HepG2 (cell line): ENCODE data around the gene OR2S2. TPM values are rescaled to one million over a fixed set of nuclear protein-coding genes. Genes with fewer than 3 reads are reported as not detected.

Experiments used
- ATAC-seq: fragments of 200-7000 bp; cut with Tn5 transposase; 3 replicates; pipeline ENCODE4 v1.9.1; 2020; ENCODE audit warnings: mild to moderate bottlenecking, moderate library complexity
- BruUV-seq: library from RNA; stranded (reverse); fragments of 400-500 nt; replicated peaks from 2 replicates; lab custom pipeline; 2021; lab: Mats Ljungman, UMichigan
- CTCF ChIA-PET: fragments of 300-600 bp; formaldehyde crosslinking; extraction: SDS; loops from one replicate; lab custom pipeline; 2021; ENCODE audit warnings: low total read pairs, inconsistent platforms, low intra/inter-chr PET ratio; lab: Yijun Ruan, JAX
- POLR2A ChIA-PET: fragments of 350-600 bp; sonication (Branson Sonifier 250); formaldehyde crosslinking; loops from one replicate; lab custom pipeline; 2020; ENCODE audit warnings: antibody characterized with exemption, inconsistent platforms; lab: Yijun Ruan, JAX
- DNase-seq: peaks from one replicate; pipeline ENCODE4 v3.0.0-alpha.2; 2015; ENCODE audit warnings: low spot score
- FAIRE-seq: peaks from 3 replicates; lab custom pipeline; 2011; peaks lifted over from hg19 to GRCh38; lab: Jason Lieb, UNC
- H2AFZ ChIP-seq: one replicate; pipeline ENCODE4 v1.6.1; 2011; ENCODE audit warnings: low read length, inconsistent platforms
- H3K27ac ChIP-seq: fragments of 300-600 bp; 3 replicates; pipeline ENCODE4 v1.8.0; 2011; ENCODE audit warnings: mixed run types, mild to moderate bottlenecking, mixed read lengths, low read length, inconsistent platforms; ENCODE audit not compliant: insufficient read depth; ENCODE audit errors: extremely low read length
- H3K27me3 ChIP-seq, 2 experiments: fragments of 200-600 bp in 1 of 2; 2 replicates in 1 of 2; 3 replicates in 1 of 2; pipeline versions ENCODE4 v1.6.0 to v1.8.0; 2011; ENCODE audit warnings: low read length in 2 of 2, mild to moderate bottlenecking in 2 of 2, moderate library complexity in 2 of 2, inconsistent platforms in 1 of 2; ENCODE audit not compliant: insufficient read depth in 2 of 2, control insufficient read depth in 1 of 2
- H3K36me3 ChIP-seq, 2 experiments: fragments of 200-600 bp in 1 of 2; replicated peaks in 1 of 2; 2 replicates in 1 of 2; 3 replicates in 1 of 2; pipeline versions ENCODE4 v1.5.1 to v1.8.0; 2011; ENCODE audit warnings: low read length in 2 of 2, inconsistent platforms in 1 of 2; ENCODE audit not compliant: insufficient read depth in 2 of 2, control insufficient read depth in 1 of 2
- H3K4me1 ChIP-seq: 2 replicates; pipeline ENCODE4 v1.5.1; 2012; ENCODE audit warnings: low read length, inconsistent platforms; ENCODE audit not compliant: insufficient read depth
- H3K4me2 ChIP-seq: 2 replicates; pipeline ENCODE4 v1.6.0; 2011; ENCODE audit warnings: low read depth, low read length, inconsistent platforms
- H3K4me3 ChIP-seq, 3 experiments: fragments of 200-600 bp in 1 of 3; sonication (generic), shearing (Covaris generic) in 1 of 3; replicated peaks in 1 of 3; 2 replicates each; pipeline ENCODE4 v1.5.1; 2011 to 2016; ENCODE audit warnings: low read length in 3 of 3, inconsistent platforms in 2 of 3, low read depth in 2 of 3, mild to moderate bottlenecking in 2 of 3, control low read depth in 1 of 3, mixed read lengths in 1 of 3; ENCODE audit not compliant: insufficient read depth in 1 of 3
- H3K79me2 ChIP-seq: one replicate; pipeline ENCODE4 v1.6.1; 2011; ENCODE audit warnings: low read length, inconsistent platforms; ENCODE audit not compliant: insufficient read depth
- H3K9ac ChIP-seq: 2 replicates; pipeline ENCODE4 v1.6.0; 2011; ENCODE audit warnings: mild to moderate bottlenecking, low read depth, low read length, inconsistent platforms; ENCODE audit not compliant: insufficient read depth
- H3K9me3 ChIP-seq: 2 replicates; pipeline ENCODE4 v1.5.1; 2012; ENCODE audit warnings: mild to moderate bottlenecking, low read length
- H4K20me1 ChIP-seq: 2 replicates; pipeline ENCODE4 v1.6.0; 2011; ENCODE audit warnings: inconsistent platforms, mild to moderate bottlenecking, low read length, moderate library complexity; ENCODE audit not compliant: insufficient read depth
- CHD4 ChIP-seq: fragments of 200-600 bp; sonication (generic); IDR thresholded peaks from 2 replicates; pipeline ENCODE4 v1.7.0; 2017; ENCODE audit warnings: mild to moderate bottlenecking, low read length, borderline replicate concordance
- ETV6 ChIP-seq: sonication (generic); formaldehyde crosslinking; conservative IDR thresholded peaks from 2 replicates; pipeline ENCODE4 v1.4.0; 2020; ENCODE audit warnings: missing genetic modification reagents
- FOXP4 ChIP-seq: sonication (generic); formaldehyde crosslinking; IDR thresholded peaks from 2 replicates; pipeline ENCODE4 v1.4.0; 2020; ENCODE audit warnings: missing genetic modification reagents
- HNRNPLL ChIP-seq: fragments of 200-400 bp; formaldehyde crosslinking; IDR thresholded peaks from 2 replicates; pipeline ENCODE4 v1.6.1; 2017; ENCODE audit warnings: mild to moderate bottlenecking, low read depth, low read length; ENCODE audit not compliant: poor library complexity, severe bottlenecking
- MBNL3 ChIP-seq: fragments of 250-450 bp; sonication (Bioruptor Pico); conservative IDR thresholded peaks from 2 replicates; pipeline ENCODE4 v1.8.0; 2022; ENCODE audit warnings: mild to moderate bottlenecking, inconsistent platforms
- SNRNP70 ChIP-seq: fragments of 200-400 bp; formaldehyde crosslinking; IDR thresholded peaks from 2 replicates; pipeline ENCODE4 v1.6.1; 2017; ENCODE audit warnings: mild to moderate bottlenecking, low read depth, low read length, moderate library complexity
- SP140L ChIP-seq: sonication (generic); formaldehyde crosslinking; IDR thresholded peaks from 2 replicates; pipeline ENCODE4 v1.4.0; 2020; ENCODE audit warnings: missing genetic modification reagents, borderline replicate concordance
- ZBTB14 ChIP-seq: sonication (generic); formaldehyde crosslinking; IDR thresholded peaks from 2 replicates; pipeline ENCODE4 v1.4.0; 2020; ENCODE audit warnings: missing genetic modification reagents
- ZBTB4 ChIP-seq: sonication (generic); formaldehyde crosslinking; IDR thresholded peaks from 2 replicates; pipeline ENCODE4 v1.4.0; 2020; ENCODE audit warnings: missing genetic modification reagents, mild to moderate bottlenecking, borderline replicate concordance
- ZFP36L2 ChIP-seq: sonication (generic); formaldehyde crosslinking; IDR thresholded peaks from 2 replicates; pipeline ENCODE4 v1.4.0; 2020; ENCODE audit warnings: missing genetic modification reagents
- ZNF101 ChIP-seq: sonication (generic); formaldehyde crosslinking; IDR thresholded peaks from 2 replicates; pipeline ENCODE4 v1.4.0; 2020; ENCODE audit warnings: mild to moderate bottlenecking, low read depth, missing genetic modification reagents, borderline replicate concordance
- ZNF484 ChIP-seq: sonication (generic); formaldehyde crosslinking; IDR thresholded peaks from 2 replicates; pipeline ENCODE4 v1.5.1; 2020; ENCODE audit warnings: mild to moderate bottlenecking, low read depth, missing genetic modification reagents, borderline replicate concordance
- ZNF75D ChIP-seq: sonication (generic); formaldehyde crosslinking; IDR thresholded peaks from 2 replicates; pipeline ENCODE4 v1.8.1; 2023; ENCODE audit warnings: missing genetic modification reagents, mild to moderate bottlenecking, borderline replicate concordance
- ZNF850 ChIP-seq: sonication (generic); formaldehyde crosslinking; conservative IDR thresholded peaks from 2 replicates; pipeline ENCODE4 v1.9.0; 2021; ENCODE audit warnings: mild to moderate bottlenecking, missing genetic modification reagents
- WGBS: methylation state at CpG from one replicate; pipeline ENCODE4 v1.1.6; 2017; ENCODE audit warnings: low lambda C conversion rate; 5-methylcytosine and 5-hydroxymethylcytosine counted together
- in situ Hi-C: cut with HindIII; loops from 2 replicates; pipeline ENCODE4 v1.10.0; 2017; ENCODE audit warnings: low pct_unique_long_range_greater_than_20kb; ENCODE audit not compliant: extremely low pct_ligation_motif_present
- intact Hi-C: fragments of 100-400 bp; cut with micrococcal nuclease; formaldehyde crosslinking; loops from one replicate; pipeline ENCODE4 v1.10.0; 2022; ENCODE audit not compliant: unreplicated experiment
- polyA plus RNA-seq, 8 experiments: library from polyadenylated mRNA; depleted of rRNA in 3 of 8; stranded (reverse) in 7 of 8; unstranded in 1 of 8; fragments of >200 nt; fragmentation: Illumina TruSeq in 4 of 8; extraction: Trizol in 4 of 8; gene quantifications; 2 replicates each; pipeline versions ENCODE4 v1.2.1 to v1.2.3, GENCODE V29; 2011 to 2016; ENCODE audit warnings: low read depth in 4 of 8, missing spikeins in 1 of 8, mixed read lengths in 1 of 8; ENCODE audit not compliant: insufficient read depth in 1 of 8
- total RNA-seq, 5 experiments: library from RNA; depleted of rRNA; stranded (reverse); fragments of >200 nt; fragmentation: Illumina TruSeq; extraction: Trizol; gene quantifications; 2 replicates each; pipeline ENCODE4 v1.2.3, GENCODE V29; 2016; ENCODE audit warnings: low read depth in 1 of 5

The OR2S2 gene
- total and polyA plus RNA-seq, 2 of the 13 experiments (the other 11 are each of a cell fraction or from before 2014, with no cell fraction given): not detected

- no TSS peak for BruUV-seq
- H3K4me2 ChIP-seq: no peak overlapping the region
- intact Hi-C loops (no loop called here), in situ Hi-C loops (no loop called here)
- ChIA-PET POLR2A (no interaction called here), CTCF (no interaction called here)
- H3K36me3 ChIP-seq: no peaks in the 10 kb centered on the region
- peaks cover 0 to 14% of the 10 kb centered on the region in 2 experiments; a peak in 2 of 5 replicates for H3K27me3 ChIP-seq
- no peak for ATAC-seq
- DNase-seq: no peak
- 31% methylated on average over 4 of the region's 4 CpGs for WGBS
- H3K79me2 ChIP-seq: no peaks in the 10 kb centered on the region
- H3K4me1 ChIP-seq: no peaks in the 10 kb centered on the region
- no peak overlapping the region for H2AFZ ChIP-seq
- no peak overlapping the region for H3K4me3 ChIP-seq
- no peak overlapping the region for H3K27ac ChIP-seq
- FAIRE-seq: no peak
- no peak overlapping the region for H3K9ac ChIP-seq
- no peaks in the 10 kb centered on the region for H4K20me1 ChIP-seq
- no peaks in the 10 kb centered on the region for H3K9me3 ChIP-seq
- TF ChIP-seq SNRNP70: no peak
- no peak for TF ChIP-seq CHD4
- no peak for TF ChIP-seq ZNF484
- TF ChIP-seq ZNF850 (CRISPR knock-in tag): no peak
- no peak for TF ChIP-seq FOXP4 (CRISPR knock-in tag)
- no peak for TF ChIP-seq ETV6 (CRISPR knock-in tag)
- TF ChIP-seq MBNL3: no peak
- no peak for TF ChIP-seq SP140L (CRISPR knock-in tag)
- no peak for TF ChIP-seq ZNF101 (CRISPR knock-in tag)
- TF ChIP-seq ZFP36L2 (CRISPR knock-in tag): no peak
- TF ChIP-seq ZNF75D (CRISPR knock-in tag): no peak
- TF ChIP-seq ZBTB14 (CRISPR knock-in tag): no peak
- no peak for TF ChIP-seq ZBTB4 (CRISPR knock-in tag)
- TF ChIP-seq HNRNPLL: no peak
These were observed 8.5 kb upstream of the OR2S2 start for GRCh38 chr9:35966433-35966832.
